ENCODE results near the gene KRTAP22-1.

KRTAP22-1 gene

GRCh38 chr21:30612132-30612531, 11.2 kb downstream of the KRTAP22-1 start:
- H3K27ac Mint-ChIP-seq, result no peak overlapping the region
- no peak for ATAC-seq
- no peak for DNase-seq
- no peak overlapping the region for H3K4me3 Mint-ChIP-seq
- no peaks in the 10 kb centered on the region for H3K4me1 Mint-ChIP-seq
- no peaks in the 10 kb centered on the region for H3K27me3 Mint-ChIP-seq
- H3K9me3 Mint-ChIP-seq, result peaks cover 5 to 7% of the 10 kb centered on the region in 2 donors

GRCh38 chr21:30613836-30614235, 12.9 kb downstream of the KRTAP22-1 start, which contains the start of gene KRTAP6-1:
TSS of gene KRTAP6-1 (minus strand) at chr21:30613930. CDS start at chr21:30613904, 26 bp downstream.
- Mint-ChIP-seq H3K4me1 (no peaks in the 10 kb centered on the region), H3K9me3 (peaks cover 5 to 7% of the 10 kb centered on the region in 2 donors), H3K4me3 (no peak within 1 kb of the TSS), H3K27me3 (no peaks in the 10 kb centered on the region), H3K27ac (no peak within 1 kb of the TSS)
- ATAC-seq (peak; percentile 43), DNase-seq (no peak)

- H3K4me3 Mint-ChIP-seq, result no peak overlapping the region
- ATAC-seq, result no peak
These were observed 14.3 kb downstream of the KRTAP22-1 start for GRCh38 chr21:30615199-30615598.

GRCh38 chr21:30616125-30616524, 15.2 kb downstream of the KRTAP22-1 start, which contains the start of gene KRTAP20-1:
TSS of gene KRTAP20-1 (plus strand) at chr21:30616425. CDS start at chr21:30616455, 30 bp downstream.
- ATAC-seq, result no peak
- peaks cover 2% of the 10 kb centered on the region in 2 donors for H3K9me3 Mint-ChIP-seq
- H3K27me3 Mint-ChIP-seq, result no peaks in the 10 kb centered on the region
- no peak for DNase-seq
- H3K27ac Mint-ChIP-seq, result no peak within 1 kb of the TSS
- no peak within 1 kb of the TSS for H3K4me3 Mint-ChIP-seq
- no peaks in the 10 kb centered on the region for H3K4me1 Mint-ChIP-seq

More at GRCh38 chr21:30615199-30615598, 14.3 kb downstream of the KRTAP22-1 start:
- Mint-ChIP-seq H3K4me1 (no peaks in the 10 kb centered on the region), H3K9me3 (peaks cover 5 to 7% of the 10 kb centered on the region in 2 donors), H3K27ac (no peak overlapping the region), H3K27me3 (no peaks in the 10 kb centered on the region)
- DNase-seq, result no peak

- H3K9me3 Mint-ChIP-seq, result no peaks in the 10 kb centered on the region
- no peak for ATAC-seq
- H3K4me1 Mint-ChIP-seq, result no peaks in the 10 kb centered on the region
These were observed 19.2 kb downstream of the KRTAP22-1 start for GRCh38 chr21:30620080-30620479.

GRCh38 chr21:30620522-30620921, 19.6 kb downstream of the KRTAP22-1 start, which contains the start of gene KRTAP20-4:
TSS of gene KRTAP20-4 (plus strand) at chr21:30620627.
- no peaks in the 10 kb centered on the region for H3K9me3 Mint-ChIP-seq
- no peak within 1 kb of the TSS for H3K4me3 Mint-ChIP-seq
- H3K27me3 Mint-ChIP-seq, result no peaks in the 10 kb centered on the region

More at GRCh38 chr21:30620080-30620479, 19.2 kb downstream of the KRTAP22-1 start:
- DNase-seq, result no peak
- Mint-ChIP-seq H3K27ac (no peak overlapping the region), H3K27me3 (no peaks in the 10 kb centered on the region), H3K4me3 (no peak overlapping the region)

GRCh38 chr21:30623362-30623761, 22.5 kb downstream of the KRTAP22-1 start:
- Mint-ChIP-seq H3K4me1 (no peaks in the 10 kb centered on the region), H3K27me3 (no peaks in the 10 kb centered on the region), H3K4me3 (no peak overlapping the region), H3K9me3 (no peaks in the 10 kb centered on the region), H3K27ac (no peak overlapping the region)
- ATAC-seq (no peak), DNase-seq (no peak)

More at GRCh38 chr21:30620522-30620921, 19.6 kb downstream of the KRTAP22-1 start, which contains the start of gene KRTAP20-4:
- no peak for ATAC-seq
- no peak for DNase-seq
- Mint-ChIP-seq H3K27ac (no peak within 1 kb of the TSS), H3K4me1 (no peaks in the 10 kb centered on the region)

- no peak overlapping the region for H3K4me3 Mint-ChIP-seq
- H3K9me3 Mint-ChIP-seq, result no peaks in the 10 kb centered on the region
- H3K27me3 Mint-ChIP-seq, result no peaks in the 10 kb centered on the region
- H3K27ac Mint-ChIP-seq, result no peak overlapping the region
- ATAC-seq, result no peak
- H3K4me1 Mint-ChIP-seq, result no peaks in the 10 kb centered on the region
- DNase-seq, result no peak
These were observed 24.7 kb downstream of the KRTAP22-1 start for GRCh38 chr21:30625449-30626165.

- Mint-ChIP-seq H3K4me3 (no peak overlapping the region), H3K27me3 (no peaks in the 10 kb centered on the region), H3K9me3 (no peaks in the 10 kb centered on the region), H3K4me1 (no peaks in the 10 kb centered on the region), H3K27ac (no peak overlapping the region)
- no peak for ATAC-seq
- no peak for DNase-seq
These were observed 27.2 kb downstream of the KRTAP22-1 start for GRCh38 chr21:30628109-30628508.

GRCh38 chr21:30629200-30629599, 28.3 kb downstream of the KRTAP22-1 start:
- Mint-ChIP-seq H3K27ac (no peak overlapping the region), H3K9me3 (no peaks in the 10 kb centered on the region), H3K4me3 (no peak overlapping the region), H3K4me1 (no peaks in the 10 kb centered on the region), H3K27me3 (no peaks in the 10 kb centered on the region)
- ATAC-seq (no peak), DNase-seq (no peak)

- H3K4me1 Mint-ChIP-seq, result no peaks in the 10 kb centered on the region
- DNase-seq, result no peak
- H3K27ac Mint-ChIP-seq, result no peak within 1 kb of the TSS
- H3K9me3 Mint-ChIP-seq, result no peaks in the 10 kb centered on the region
- ATAC-seq, result no peak
- H3K27me3 Mint-ChIP-seq, result no peaks in the 10 kb centered on the region
- H3K4me3 Mint-ChIP-seq, result no peak within 1 kb of the TSS
These were observed 34.0 kb downstream of the KRTAP22-1 start, which contains the start of gene KRTAP20-2 for GRCh38 chr21:30634906-30635305. TSS of gene KRTAP20-2 (plus strand) at chr21:30635206. CDS start at chr21:30635264, 58 bp downstream.

- no peak for DNase-seq
- ATAC-seq, result no peak
- Mint-ChIP-seq H3K27ac (no peak overlapping the region), H3K27me3 (no peaks in the 10 kb centered on the region), H3K4me3 (no peak overlapping the region), H3K9me3 (peaks cover 0 to 4% of the 10 kb centered on the region in 2 donors), H3K4me1 (no peaks in the 10 kb centered on the region)
These were observed 37.8 kb downstream of the KRTAP22-1 start for GRCh38 chr21:30638686-30639085.

- DNase-seq (no peak), ATAC-seq (no peak)
- Mint-ChIP-seq H3K4me3 (no peak within 1 kb of the TSS), H3K27me3 (no peaks in the 10 kb centered on the region), H3K9me3 (peaks cover 8 to 11% of the 10 kb centered on the region in 2 donors), H3K27ac (no peak within 1 kb of the TSS), H3K4me1 (no peaks in the 10 kb centered on the region)
These were observed 41.7 kb downstream of the KRTAP22-1 start, which contains the start of gene KRTAP20-3 for GRCh38 chr21:30642564-30642963. TSS of gene KRTAP20-3 (plus strand) at chr21:30642864.

GRCh38 chr21:30646904-30647414, 46.1 kb downstream of the KRTAP22-1 start:
- Mint-ChIP-seq H3K4me3 (no peak overlapping the region), H3K4me1 (no peaks in the 10 kb centered on the region), H3K9me3 (peaks cover 8 to 11% of the 10 kb centered on the region in 2 donors), H3K27ac (no peak overlapping the region), H3K27me3 (no peaks in the 10 kb centered on the region)
- ATAC-seq, result no peak
- no peak for DNase-seq
